Measurements from ENCODE around the gene PAIP2B. TPM values are rescaled to one million over a fixed set of nuclear protein-coding genes. Genes with fewer than 3 reads are reported as not detected.
"Not testable (repeated sequence)": the region's sequence is repeated elsewhere in the genome, so short reads cannot be mapped to it uniquely, and the experiment has no call there.

The PAIP2B gene
- total RNA-seq, 4 donors from 2014 or later, result 11.2 to 16.9 (median 12.6) TPM

DNA sequence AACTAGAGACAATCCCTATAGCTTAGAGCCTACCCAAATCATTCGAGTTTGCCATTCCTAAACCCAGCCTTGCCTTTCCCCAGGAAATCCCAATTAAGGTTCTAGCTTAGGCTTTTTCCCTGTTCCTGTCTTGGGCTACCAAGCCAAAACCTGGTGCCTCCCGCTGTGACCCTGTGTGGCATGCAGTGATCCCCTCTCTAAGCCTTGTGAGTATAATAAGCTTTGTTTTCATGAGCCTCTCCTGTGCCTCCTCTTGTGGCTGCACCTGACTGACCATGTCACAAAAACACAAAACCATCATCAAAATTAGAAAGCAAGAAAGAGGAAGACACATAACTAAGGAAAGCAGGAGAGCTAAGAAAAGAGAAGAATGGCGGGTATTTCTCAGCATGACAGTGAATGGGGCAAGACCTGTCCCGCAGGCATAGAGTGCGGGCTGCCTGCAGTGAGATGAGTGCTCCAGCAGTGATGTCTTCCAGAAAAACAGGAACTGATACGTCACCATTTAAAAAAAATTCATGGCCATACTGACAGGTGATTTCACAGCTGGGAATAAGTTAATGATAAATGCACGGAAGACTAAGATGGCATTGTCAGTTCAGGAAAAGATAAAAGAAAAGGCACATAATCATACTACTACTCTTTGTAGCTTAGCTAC lies 9.2 kb upstream of the PAIP2B start:
- H3K4me1 ChIP-seq, result peaks cover 5 to 8% (median 5%) of the 10 kb centered on the region in 4 donors
- no peaks in the 10 kb centered on the region for H3K36me3 ChIP-seq
- no peaks in the 10 kb centered on the region for H3K27me3 ChIP-seq
- intact Hi-C loops (cut with DNase I), result no loop called here
- H3K27ac ChIP-seq (replicated peaks in 1 of 4), result no peak overlapping the region
- no peaks in the 10 kb centered on the region for H3K9me3 ChIP-seq
- no peak overlapping the region for H3K4me3 ChIP-seq
- TF ChIP-seq EP300 (IDR thresholded peaks at IDR 0.05), result no peak
- no peak for TF ChIP-seq POLR2AphosphoS5 (IDR thresholded peaks at IDR 0.05)
- TF ChIP-seq, protein P1, sequence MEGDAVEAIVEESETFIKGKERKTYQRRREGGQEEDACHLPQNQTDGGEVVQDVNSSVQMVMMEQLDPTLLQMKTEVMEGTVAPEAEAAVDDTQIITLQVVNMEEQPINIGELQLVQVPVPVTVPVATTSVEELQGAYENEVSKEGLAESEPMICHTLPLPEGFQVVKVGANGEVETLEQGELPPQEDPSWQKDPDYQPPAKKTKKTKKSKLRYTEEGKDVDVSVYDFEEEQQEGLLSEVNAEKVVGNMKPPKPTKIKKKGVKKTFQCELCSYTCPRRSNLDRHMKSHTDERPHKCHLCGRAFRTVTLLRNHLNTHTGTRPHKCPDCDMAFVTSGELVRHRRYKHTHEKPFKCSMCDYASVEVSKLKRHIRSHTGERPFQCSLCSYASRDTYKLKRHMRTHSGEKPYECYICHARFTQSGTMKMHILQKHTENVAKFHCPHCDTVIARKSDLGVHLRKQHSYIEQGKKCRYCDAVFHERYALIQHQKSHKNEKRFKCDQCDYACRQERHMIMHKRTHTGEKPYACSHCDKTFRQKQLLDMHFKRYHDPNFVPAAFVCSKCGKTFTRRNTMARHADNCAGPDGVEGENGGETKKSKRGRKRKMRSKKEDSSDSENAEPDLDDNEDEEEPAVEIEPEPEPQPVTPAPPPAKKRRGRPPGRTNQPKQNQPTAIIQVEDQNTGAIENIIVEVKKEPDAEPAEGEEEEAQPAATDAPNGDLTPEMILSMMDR (IDR thresholded peaks at IDR 0.05), result no peak
- TF ChIP-seq POLR2A (IDR thresholded peaks at IDR 0.05; ENCODE audit: low read depth), result no peak
- no peak for DNase-seq (ENCODE audit: extremely low spot score)
- 66% methylated on average over 7 of the region's 7 CpGs for WGBS

DNA sequence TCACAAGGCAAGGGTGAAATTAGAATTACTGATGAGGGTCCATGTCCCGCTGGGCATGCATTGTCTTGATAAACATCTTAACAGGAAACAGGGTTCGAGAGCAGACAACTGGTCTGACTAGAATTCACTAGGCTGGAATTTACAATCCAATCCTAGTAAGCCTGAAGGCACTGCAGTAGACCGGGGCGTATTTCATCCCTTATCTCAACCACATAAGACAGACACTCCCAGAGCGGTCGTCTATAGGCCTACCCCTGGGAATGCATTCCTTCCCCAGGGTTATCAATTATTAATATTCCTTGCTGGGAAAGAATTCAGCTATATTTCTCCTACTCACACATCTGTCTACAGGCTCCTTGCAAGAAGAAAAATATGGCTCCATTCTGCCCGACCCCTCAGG lies 6.2 kb upstream of the PAIP2B start:
- H3K4me1 ChIP-seq; H3K4me3 ChIP-seq; H3K9me3 ChIP-seq; intact Hi-C loops (cut with DNase I); H3K27me3 ChIP-seq; DNase-seq (ENCODE audit: extremely low spot score); H3K36me3 ChIP-seq; H3K27ac ChIP-seq (replicated peaks in 1 of 4): not testable (repeated sequence)
- 81% methylated on average over 7 of the region's 7 CpGs for WGBS

DNA sequence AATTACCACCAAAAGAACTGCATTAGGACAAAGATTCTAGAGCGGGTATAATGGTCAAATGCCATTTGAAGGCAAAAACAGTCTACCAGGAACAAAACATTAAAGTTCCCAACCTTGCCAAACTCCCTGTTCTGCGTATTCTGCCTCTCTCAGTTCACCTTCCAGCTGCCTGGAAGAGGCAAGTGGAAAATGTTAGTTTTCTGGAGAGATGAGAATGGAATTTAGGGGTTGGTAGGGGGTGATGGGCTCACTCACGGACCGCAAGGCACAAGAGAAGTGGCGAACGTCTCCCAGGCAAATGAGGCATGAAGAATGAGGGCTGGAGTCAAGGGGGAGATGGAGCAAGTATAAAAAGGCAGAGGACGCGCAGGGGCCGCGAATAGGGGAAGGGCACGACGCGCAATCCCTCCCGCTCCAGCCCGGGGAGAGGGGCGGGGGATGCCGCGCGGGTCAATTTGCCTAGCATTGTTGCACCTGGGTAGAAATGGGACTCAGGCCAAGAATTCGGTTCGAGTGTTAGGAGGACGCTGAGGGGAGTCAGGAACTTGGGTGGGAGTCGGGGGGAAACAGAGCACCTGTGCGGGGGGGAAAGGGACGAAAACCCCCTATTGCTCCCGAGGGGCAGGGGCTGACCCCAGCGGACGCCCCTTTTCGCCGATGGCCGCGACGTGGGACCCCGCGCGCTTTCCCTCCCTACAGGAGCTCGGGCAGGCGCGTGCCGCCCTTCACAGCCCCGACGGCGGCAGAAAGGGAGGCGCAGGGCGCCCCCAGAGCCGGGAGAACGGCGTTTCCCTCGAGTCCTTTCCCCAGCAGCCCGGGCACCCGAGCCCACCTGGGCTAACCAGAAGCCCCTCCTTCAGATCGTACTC lies 573 bp downstream of the PAIP2B start:
- no peak for DNase-seq (ENCODE audit: extremely low spot score)
- Histone ChIP-seq H3K4me1 (peaks cover 0 to 26% (median 21%) of the 10 kb centered on the region in 4 donors), H3K36me3 (peaks cover 0 to 5% (median 0%) of the 10 kb centered on the region in 4 donors), H3K27ac (replicated peaks in 1 of 4) (peak overlapping the region; percentile 87 to 94 (median 90)), H3K4me3 (peak overlapping the region; percentile 88 to 92 (median 92)), H3K9me3 (no peaks in the 10 kb centered on the region), H3K27me3 (no peaks in the 10 kb centered on the region)
- 4% methylated on average over 29 of the region's 52 CpGs for WGBS
- intact Hi-C loops (cut with DNase I), result loop anchor here (5.0 kb wide), 1 partner anchor 51 kb away; no protein-coding TSS in a partner anchor
- TF ChIP-seq EP300 (IDR thresholded peaks at IDR 0.05) (no peak), POLR2AphosphoS5 (IDR thresholded peaks at IDR 0.05) (no peak), POLR2A (IDR thresholded peaks at IDR 0.05; ENCODE audit: low read depth) (no peak)
- TF ChIP-seq, protein P1 (IDR thresholded peaks at IDR 0.05), result no peak

DNA sequence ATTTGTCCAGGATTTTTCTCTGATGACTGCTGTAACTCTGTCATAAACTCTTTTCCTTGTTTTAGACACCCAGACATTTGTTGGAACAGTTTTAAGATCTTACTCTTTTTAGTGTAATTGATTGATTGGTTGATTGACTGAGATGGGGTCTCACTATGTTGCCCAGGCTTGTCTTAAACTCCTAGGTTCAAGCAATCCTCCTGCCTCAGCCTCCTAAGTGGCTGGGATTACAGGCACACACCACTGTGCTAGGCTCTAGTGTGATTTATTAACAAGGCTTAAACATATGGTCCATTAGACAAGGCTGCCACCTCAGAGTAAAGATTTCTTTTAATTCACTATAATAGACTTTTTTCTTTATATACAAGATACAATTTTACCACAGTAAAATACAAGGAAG lies 2.0 kb downstream of the PAIP2B start:
- intact Hi-C loops (cut with DNase I), result loop anchor here (5.0 kb wide), 1 partner anchor 52 kb away; no protein-coding TSS in a partner anchor
- H3K27ac ChIP-seq (replicated peaks in 1 of 4), result no peak overlapping the region
- no peaks in the 10 kb centered on the region for H3K9me3 ChIP-seq
- H3K4me1 ChIP-seq, result peaks cover 0 to 26% (median 21%) of the 10 kb centered on the region in 4 donors
- H3K27me3 ChIP-seq, result no peaks in the 10 kb centered on the region
- DNase-seq (ENCODE audit: extremely low spot score), result no peak
- peaks cover 0 to 5% (median 0%) of the 10 kb centered on the region in 4 donors for H3K36me3 ChIP-seq
- H3K4me3 ChIP-seq, result no peak overlapping the region
- no peak for TF ChIP-seq POLR2AphosphoS5 (IDR thresholded peaks at IDR 0.05)
- TF ChIP-seq POLR2A (IDR thresholded peaks at IDR 0.05; ENCODE audit: low read depth), result no peak
- no peak for TF ChIP-seq EP300 (IDR thresholded peaks at IDR 0.05)

DNA sequence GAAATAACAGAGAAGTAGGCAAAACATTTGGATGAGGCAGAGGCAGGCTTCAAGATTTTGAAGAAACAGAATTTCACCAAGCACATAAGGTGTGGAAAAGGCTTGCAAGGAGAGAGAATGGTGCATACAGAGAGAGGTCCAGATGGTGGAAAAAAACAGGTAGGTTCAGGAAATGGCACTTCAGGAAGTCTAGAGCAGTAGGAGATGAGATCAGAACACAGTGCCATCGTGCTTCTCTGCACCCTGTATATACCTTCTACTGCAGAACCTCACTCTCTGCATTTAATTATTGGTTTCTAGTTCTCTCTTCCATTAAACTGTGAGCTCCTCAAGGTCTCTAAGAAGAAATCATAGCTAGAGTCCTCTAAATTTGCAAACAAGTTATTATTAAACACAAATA lies 2.4 kb downstream of the PAIP2B start:
- WGBS, result 83% methylated on average over 1 of the region's 1 CpG
- TF ChIP-seq, protein P1 (IDR thresholded peaks at IDR 0.05), result no peak
- Histone ChIP-seq H3K4me1 (peaks cover 0 to 26% (median 21%) of the 10 kb centered on the region in 4 donors), H3K9me3 (no peaks in the 10 kb centered on the region), H3K4me3 (no peak overlapping the region), H3K27me3 (no peaks in the 10 kb centered on the region), H3K27ac (replicated peaks in 1 of 4) (no peak overlapping the region), H3K36me3 (peaks cover 0 to 5% (median 0%) of the 10 kb centered on the region in 4 donors)
- no peak for DNase-seq (ENCODE audit: extremely low spot score)
- intact Hi-C loops (cut with DNase I), result no loop called here

Measured in esophagus muscularis mucosa (tissue), 4 donors.